HG03097 (cell line): ENCODE measurements around the gene AMPD3.

Experiments
- ATAC-seq: cut with Tn5 transposase; IDR thresholded peaks from one replicate; pipeline ENCODE4 v1.9.1; 2021; ENCODE audit not compliant: unreplicated experiment, low FRiP score

The AMPD3 gene

DNA sequence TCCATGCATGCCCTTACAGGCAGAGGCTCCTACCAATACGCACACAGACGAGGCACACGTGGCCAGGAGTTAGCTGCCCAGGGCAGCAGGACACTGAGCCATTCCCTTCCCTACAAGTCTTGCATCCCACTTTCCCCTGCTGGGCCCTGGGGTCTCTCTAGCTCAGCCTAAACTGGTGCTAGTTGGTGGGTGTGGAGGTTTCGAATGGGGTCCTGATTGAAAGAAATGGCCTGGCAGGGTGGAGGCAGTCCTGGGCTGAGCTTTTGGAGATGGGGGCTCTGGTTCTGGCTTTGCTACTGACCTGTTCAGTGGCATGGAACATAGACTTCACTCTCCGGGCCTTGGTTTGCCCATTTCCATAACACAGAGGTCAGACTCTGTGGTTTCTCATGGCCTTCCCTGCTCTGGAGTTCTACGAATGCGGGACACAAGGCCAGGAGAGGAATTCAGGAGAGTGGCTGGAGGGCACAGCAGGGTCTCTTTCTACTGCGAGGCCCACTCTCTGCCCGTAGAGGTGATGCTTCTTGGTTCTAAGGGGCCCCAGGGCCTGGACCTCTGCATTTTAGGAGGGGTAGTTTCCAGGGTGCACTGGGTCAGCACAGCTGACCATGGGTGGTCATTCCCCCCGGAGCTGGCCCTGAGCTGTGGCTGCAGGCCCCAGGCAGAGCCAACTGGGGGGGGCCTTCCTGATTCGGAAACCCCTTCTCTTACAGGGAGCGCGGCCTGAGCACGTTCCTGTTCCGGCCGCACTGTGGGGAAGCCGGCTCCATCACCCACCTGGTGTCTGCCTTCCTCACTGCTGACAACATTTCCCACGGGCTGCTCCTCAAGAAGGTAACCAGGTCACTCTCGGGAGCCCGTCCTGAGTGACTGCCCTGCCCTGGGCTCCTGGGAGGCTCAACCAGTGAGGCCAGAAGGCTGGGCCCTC is 46.0 kb downstream of the AMPD3 start:
- ATAC-seq, result no peak

DNA sequence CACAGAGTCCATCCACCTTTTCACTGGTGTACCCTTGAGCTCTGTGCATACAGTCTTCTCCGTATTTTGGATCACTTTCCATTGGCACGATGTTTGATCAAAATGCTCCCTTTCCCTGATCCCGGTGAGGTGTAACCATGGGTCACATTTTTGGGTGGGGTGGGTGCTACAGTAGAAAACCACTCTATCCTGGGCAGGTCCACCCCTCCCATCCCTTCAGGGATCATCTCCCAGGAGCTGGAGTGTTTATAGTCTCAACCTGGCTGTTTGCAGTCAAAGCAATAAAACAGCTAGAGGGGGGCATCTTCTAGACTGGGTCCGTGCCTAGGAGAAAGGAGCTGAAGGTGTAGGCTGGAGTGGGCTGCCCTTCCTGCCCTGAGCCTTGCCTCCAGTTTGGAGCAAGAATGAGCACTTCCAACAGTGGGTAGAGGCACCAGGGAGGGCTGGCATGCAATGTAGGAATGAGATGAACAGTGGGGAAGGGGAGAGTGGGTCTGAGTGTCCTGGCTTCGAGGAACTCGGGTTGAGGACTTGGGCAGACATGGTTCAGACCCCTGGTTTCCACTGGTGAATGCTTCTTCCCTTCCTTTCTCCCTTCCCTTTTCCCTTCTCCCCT is 47.1 kb downstream of the AMPD3 start:
- ATAC-seq, result no peak

GRCh38 chr11:10502770-10503169 is 47.7 kb downstream of the AMPD3 start:
- no peak for ATAC-seq

DNA sequence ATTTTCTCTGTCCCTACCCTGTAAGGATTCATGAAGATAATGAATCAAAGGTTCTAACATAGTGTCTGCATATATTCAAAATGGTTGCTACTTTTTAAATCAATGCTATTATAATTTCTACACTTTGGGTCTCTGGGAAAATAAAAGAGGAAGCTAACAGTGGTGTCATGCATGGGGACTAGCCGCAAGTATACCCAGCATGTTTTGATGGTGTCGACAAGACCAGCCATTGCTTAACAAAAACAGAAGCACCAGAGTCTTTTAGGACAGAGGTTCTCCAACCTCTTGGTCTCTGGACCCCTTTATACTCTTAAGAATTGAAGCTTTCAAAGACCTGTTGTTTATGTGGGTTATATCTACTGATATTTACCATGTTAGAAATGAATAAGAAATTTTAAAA is 48.2 kb downstream of the AMPD3 start:
- no peak for ATAC-seq

DNA sequence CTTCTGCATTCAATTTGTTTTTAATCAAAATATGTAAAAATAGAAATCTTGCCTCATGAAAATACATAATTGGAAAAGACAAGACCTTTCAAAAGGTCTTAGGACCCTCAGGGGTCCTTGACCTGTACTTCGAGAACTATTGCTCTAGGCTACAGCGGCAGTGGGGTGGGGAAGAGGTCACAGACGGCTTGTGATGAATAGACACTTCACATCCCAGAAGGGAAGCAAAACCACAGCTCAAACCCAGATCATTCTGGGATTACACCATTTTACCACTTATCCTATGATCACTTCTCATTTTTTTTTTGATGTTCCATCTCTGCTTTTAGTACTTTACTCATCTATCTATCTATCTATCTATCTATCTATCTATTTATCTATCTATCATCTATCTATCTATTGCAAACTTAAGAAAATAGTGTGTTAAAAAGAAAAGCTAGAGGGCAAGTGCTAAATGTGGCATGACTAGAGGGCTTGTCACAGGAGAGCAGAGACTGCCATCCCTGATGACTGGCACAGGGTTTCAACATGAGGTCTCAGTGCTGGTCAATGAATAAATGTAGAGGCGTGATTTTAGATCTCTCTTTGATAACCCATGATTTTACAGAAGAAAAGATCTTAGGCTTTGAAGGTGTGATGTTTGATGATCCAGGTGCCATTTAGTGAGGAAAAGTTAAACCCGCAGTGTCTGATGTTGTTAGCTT is 48.9 kb downstream of the AMPD3 start:
- ATAC-seq, result no peak

GRCh38 chr11:10504490-10504889 is 49.4 kb downstream of the AMPD3 start:
- ATAC-seq, result no peak

DNA sequence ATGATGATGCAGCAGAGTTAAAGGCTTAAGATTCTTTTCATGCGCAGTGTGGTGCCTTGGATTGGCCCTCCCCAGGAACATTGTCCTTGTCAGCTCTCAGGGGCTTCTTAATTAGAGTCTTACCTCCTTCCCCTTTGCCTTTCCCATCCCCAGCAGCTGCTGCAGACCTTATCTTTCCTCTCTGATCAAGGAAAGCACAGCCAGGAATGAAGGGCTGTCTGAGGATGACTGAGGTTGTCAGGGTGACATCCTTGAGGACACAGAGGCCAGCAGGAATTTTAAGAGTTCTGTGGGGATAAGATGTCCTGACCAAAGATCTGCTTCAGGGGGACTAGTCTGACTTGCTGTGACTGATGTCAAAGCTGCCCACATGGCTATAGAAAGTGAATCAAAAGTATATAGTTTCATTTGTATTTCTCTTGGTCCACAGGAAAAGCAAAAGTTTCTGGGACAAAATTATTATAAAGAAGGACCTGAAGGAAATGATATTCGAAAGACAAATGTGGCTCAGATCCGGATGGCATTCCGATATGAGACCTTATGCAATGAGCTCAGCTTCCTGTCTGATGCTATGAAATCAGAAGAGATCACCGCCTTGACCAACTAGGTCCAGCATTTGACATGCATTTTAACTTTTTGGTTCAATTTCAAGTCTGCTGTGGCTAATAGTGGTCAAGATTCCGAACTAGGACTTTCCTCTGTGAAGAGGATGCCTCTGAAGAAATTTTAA is 50.4 kb downstream of the AMPD3 start:
- no peak for ATAC-seq

DNA sequence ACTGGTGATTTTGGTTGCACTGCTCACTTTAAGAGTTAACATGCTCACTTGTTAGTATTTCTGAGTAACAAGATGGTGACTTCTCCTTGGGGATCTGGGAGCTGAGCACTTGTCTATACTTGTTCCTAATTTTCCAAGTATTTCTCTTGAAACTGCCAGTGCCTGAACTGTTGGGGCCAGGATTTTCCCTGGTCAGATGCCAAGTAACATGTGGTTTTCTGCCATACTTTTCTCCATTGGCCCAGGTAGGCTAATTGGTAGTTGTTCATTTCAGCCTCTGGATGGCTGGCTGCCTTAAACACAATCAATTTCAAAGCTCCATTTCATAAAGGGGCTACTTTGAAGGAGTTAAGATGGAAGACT is 50.9 kb downstream of the AMPD3 start:
- ATAC-seq, result no peak

DNA sequence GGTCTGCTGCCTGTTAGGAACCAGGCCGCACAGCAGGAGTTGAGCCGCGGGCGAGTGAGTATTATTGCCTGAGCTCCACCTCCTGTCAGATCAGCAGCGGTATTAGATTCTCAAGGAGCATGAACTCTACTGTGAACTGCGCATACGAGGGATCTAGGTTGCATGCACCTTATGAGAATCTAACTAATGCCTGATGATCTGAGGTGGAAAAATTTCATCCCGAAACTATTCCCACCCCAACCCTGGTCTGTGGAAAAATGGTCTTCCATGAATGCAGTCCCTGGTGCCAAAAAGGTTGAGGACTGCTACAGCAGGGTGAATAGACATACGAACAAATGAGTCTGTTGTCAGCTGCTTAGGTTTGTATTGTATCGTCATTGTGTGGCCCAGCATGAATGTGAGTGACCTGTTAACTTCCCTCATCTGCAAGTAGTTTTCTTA is 56.1 kb downstream of the AMPD3 start:
- no peak for ATAC-seq

DNA sequence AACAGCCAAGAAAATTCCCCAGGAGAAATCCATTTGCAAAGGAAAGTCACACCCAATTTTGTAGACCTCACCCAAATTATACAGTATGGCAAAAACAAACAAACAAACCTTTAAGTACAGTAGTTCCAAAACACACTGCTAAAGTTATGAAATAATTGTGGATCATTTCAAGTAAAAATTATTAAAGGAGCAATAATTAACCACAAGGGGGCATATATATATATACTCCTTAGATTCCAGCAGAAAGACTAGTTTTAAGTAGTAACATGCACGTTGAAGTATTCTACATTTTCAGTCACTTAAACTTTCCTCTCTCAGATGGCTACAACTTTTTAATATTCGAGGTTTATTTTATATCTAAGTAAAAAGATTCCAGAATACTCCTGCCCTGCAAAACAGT is 59.1 kb downstream of the AMPD3 start:
- ATAC-seq, result no peak

- ATAC-seq, result no peak
These were observed 59.6 kb downstream of the AMPD3 start for GRCh38 chr11:10514709-10515108.

- no peak for ATAC-seq
These were observed 60.4 kb downstream of the AMPD3 start for GRCh38 chr11:10515418-10515817.

GRCh38 chr11:10518123-10518522 is 63.1 kb downstream of the AMPD3 start:
- ATAC-seq, result no peak

DNA sequence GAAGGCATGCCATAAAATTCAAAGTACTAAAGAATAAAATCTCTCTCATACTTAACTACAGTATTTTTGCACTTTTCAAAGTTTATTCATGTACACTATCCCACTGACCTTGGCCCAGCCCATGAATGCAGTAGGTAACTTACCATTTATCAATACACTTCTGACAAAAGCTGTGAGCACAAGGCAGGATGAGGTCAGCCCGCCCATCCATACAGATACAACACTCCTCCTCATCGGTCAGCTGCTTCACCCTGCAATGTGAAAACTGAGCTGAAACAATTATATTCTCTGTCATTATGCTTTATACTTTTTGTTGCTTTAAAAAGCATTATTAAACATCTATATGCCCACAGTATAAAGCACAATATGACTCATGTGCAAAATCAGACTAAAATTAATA is 63.8 kb downstream of the AMPD3 start:
- no peak for ATAC-seq

- no peak for ATAC-seq
These were observed 64.6 kb downstream of the AMPD3 start for GRCh38 chr11:10519630-10520029.

DNA sequence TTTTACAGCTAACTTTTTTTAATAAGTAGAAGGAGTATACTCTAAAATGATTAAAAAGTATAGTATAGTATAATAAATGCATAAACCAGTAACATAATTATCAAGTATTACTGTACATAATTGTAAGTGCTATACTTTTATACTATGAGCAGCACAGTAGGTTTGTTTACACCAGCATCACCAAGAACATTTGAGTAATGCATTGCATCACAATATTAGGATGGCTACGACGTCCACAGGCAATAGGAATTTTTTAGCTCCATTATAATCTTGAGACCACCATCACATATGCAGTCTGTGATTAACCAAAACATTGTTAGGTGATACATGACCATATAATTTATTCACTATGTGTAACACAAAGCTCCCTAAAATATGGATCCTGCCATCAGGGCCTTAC is 65.5 kb downstream of the AMPD3 start:
- no peak for ATAC-seq

DNA sequence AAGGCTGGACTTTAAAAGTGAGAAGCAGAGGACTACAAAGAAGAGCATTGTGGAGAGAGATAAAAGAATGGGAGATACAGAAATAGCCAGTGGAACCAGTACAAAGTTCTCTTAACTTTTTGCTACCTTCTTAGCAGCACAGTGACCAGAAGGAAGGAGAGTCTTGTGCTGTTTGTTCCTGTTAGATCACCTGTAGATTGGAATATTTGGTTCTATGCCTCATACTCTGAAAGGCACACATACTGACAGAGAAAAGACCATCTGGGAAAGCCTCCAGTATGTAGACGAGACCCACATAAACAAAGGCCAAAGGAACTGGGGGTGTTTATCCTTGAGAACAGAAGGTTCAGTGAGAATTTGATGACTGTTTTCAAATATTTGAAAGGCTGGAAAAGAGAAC is 67.2 kb downstream of the AMPD3 start:
- ATAC-seq, result no peak

DNA sequence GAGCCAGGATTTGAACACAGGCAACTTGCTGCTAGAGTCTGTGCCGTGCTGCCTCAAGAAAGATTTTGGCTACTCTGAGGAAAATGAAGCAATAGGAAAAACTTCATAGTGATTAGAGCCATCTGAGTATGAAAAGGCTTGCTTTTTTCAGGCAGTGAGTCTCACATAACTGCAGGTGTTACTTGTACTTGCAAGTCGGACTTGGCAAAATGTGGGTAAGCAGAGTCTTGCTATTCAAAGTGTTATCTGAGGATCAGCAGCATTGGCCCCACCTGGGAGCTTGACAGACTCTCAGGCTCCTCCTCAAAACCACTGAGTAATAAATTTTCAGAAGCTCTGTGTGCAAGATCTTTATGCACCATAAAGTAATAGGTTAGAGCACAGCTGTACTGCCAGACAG is 67.9 kb downstream of the AMPD3 start:
- no peak for ATAC-seq

GRCh38 chr11:10524471-10524870 is 69.4 kb downstream of the AMPD3 start:
- ATAC-seq, result no peak

DNA sequence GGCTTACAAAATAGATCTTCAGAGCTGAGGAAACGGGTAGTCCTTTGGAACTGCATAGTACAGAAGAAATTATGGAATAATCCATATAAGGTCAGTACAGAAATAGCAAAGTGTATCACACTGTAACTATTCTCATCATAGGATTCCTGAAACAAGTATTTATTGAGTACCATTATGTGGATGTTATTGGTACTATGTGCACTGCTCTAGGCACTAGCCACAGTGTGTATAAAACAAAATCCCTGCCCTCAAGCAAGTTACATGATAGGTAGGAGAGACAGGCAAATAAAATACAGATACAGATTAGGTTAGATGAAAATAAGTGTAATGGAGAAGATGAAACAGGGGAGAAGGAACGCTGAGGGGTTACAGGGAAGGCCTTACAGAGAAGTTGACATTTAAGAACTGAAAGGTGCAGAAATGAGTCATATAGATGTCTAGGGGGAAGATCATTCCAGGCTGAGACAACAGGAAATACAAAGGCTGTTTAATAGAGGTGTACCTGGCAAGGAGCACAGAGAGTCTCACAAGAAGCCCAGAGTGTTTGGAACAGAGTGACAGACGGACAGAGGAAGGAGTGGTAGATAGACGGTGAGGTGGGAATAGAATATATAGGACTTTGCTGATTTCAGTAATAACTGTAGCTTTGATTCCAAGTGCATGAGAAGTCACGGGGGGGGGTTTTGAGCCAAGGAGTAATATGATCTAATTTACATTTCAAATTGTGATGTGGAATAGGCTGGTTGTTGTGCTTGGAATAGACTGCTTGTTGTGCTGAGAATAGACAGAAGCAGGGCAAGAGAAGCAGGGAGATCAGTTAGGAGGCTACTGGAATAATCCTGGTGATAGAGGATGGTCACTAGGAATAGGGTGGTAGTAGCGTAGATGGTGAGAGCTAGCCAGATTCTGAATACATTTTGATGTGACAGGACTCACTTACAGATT is 72.2 kb downstream of the AMPD3 start:
- ATAC-seq, result no peak
